Suprapubic skin (tissue), 4 donors: Measurements from ENCODE around the gene COPS4. TPM values are rescaled to one million over a fixed set of nuclear protein-coding genes. Genes with fewer than 3 reads are reported as not detected.

Experiments
- DNase-seq, 2 donors: peaks; one replicate each; pipeline ENCODE4 v3.0.0-alpha.2; 2019; ENCODE audit warnings: low spot score in 2 of 2
- H3K27ac ChIP-seq: fragments of 200-600 bp; sonication (generic); one replicate; pipeline ENCODE4 v1.5.1; 2019
- H3K27me3 ChIP-seq: fragments of 200-600 bp; sonication (generic); one replicate; pipeline ENCODE4 v1.5.1; 2019
- H3K36me3 ChIP-seq: fragments of 200-600 bp; sonication (generic); one replicate; pipeline ENCODE4 v1.5.1; 2019
- H3K4me1 ChIP-seq: fragments of 200-600 bp; sonication (generic); one replicate; pipeline ENCODE4 v1.5.1; 2019
- H3K4me3 ChIP-seq: fragments of 200-600 bp; sonication (generic); one replicate; pipeline ENCODE4 v1.5.1; 2019; ENCODE audit warnings: mild to moderate bottlenecking
- H3K9me3 ChIP-seq: fragments of 200-600 bp; sonication (generic); one replicate; pipeline ENCODE4 v1.5.1; 2019
- EP300 ChIP-seq: sonication (generic); formaldehyde crosslinking; IDR thresholded peaks from one replicate; pipeline ENCODE4 v1.6.1; 2017; ENCODE audit warnings: antibody characterized with exemption
- POLR2A ChIP-seq, 2 donors: fragments of 450-650 bp; IDR thresholded peaks; one replicate each; pipeline ENCODE4 v1.6.1; 2017; ENCODE audit warnings: antibody characterized with exemption in 2 of 2, mild to moderate bottlenecking in 2 of 2, moderate library complexity in 2 of 2
- POLR2AphosphoS5 ChIP-seq, 3 donors: sonication (generic); formaldehyde crosslinking; IDR thresholded peaks; one replicate each; pipeline ENCODE4 v1.6.1; 2017; ENCODE audit warnings: antibody characterized with exemption in 3 of 3
- WGBS: methylation state at CpG from one replicate; pipeline ENCODE4 v1.1.5; 2018; 5-methylcytosine and 5-hydroxymethylcytosine counted together
- total RNA-seq, 4 donors: library from RNA; depleted of rRNA; stranded (reverse); fragments of >200 nt; gene quantifications; one replicate each; pipeline ENCODE4 v1.1.0, GENCODE V29; 2016
- TF ChIP-seq, protein P1 (sequence below), 2 donors: fragments of 200-600 bp in 1 of 2; fragments of 450-650 bp in 1 of 2; sonication (generic) in 1 of 2; IDR thresholded peaks; one replicate each; pipeline ENCODE4 v1.5.1; 2016 to 2019; ENCODE audit warnings: antibody characterized with exemption in 2 of 2, mild to moderate bottlenecking in 1 of 2, moderate library complexity in 1 of 2

Gene COPS4
- total RNA-seq, 4 donors from 2014 or later, result 36.3 to 59.5 (median 39.3) TPM

DNA sequence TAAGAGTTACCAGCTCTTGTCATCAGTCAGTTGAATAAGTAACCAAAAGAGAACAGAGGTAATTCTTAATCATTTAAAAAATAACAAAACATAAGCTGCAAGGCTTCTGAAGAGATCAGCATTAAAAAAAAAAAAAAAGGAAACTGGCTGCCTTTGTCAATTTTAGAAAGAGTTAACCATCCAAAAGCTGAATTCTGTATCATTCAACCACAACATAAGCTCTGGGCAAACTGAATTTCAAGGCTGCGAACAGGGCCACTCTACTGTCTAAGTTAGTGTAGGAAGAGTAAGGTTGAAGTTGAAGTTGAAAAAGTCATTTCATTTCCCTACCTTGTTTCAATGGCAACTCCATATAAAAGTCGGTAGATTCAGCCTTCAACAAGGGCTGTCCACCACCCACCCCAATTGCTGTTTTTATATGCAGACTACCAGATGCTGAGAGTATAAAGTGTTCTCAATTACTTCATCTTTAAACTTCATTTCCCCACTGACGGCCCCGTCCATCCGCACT lies 23.2 kb upstream of the COPS4 start:
- DNase-seq, result no peak
- no peaks in the 10 kb centered on the region for H3K36me3 ChIP-seq
- no peaks in the 10 kb centered on the region for H3K9me3 ChIP-seq
- peaks cover 39% of the 10 kb centered on the region for H3K4me1 ChIP-seq
- TF ChIP-seq POLR2AphosphoS5 (IDR thresholded peaks at IDR 0.05), result no peak
- no peak for TF ChIP-seq EP300
- WGBS, result 3% methylated on average over 5 of the region's 5 CpGs
- H3K27me3 ChIP-seq, result no peaks in the 10 kb centered on the region
- H3K4me3 ChIP-seq, result peak overlapping the region; percentile 90
- H3K27ac ChIP-seq, result peak overlapping the region; percentile 94

DNA sequence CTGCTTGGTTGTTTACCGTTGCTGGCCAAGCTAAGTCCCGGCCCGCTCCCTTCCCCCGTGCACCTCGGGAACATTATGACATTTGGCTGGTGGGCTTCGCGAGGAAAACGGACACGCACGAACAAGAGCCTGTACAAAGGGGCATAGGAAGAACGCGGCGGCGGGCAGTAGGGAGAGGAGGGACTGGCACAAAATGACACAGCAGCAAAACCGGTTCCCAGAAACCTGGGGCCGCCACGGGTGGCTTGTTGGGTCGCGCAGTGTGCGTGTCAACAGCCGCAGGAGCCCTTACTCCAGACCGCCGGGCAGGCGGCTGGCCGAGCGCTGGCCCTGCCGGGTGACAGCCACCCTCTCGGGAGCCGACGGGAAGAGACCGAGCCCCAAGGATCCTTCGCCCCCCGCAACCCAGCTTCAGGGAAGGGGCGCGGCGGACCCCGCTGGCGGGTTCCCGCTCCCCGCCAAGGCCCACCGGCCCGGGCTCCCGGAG lies 22.7 kb upstream of the COPS4 start:
- peak in 1 of 2 donors; percentile 80 for DNase-seq
- peak overlapping the region; percentile 90 for H3K4me3 ChIP-seq
- 1% methylated on average over 19 of the region's 43 CpGs for WGBS
- no peaks in the 10 kb centered on the region for H3K36me3 ChIP-seq
- H3K27ac ChIP-seq, result peak overlapping the region; percentile 94
- H3K27me3 ChIP-seq, result no peaks in the 10 kb centered on the region
- H3K4me1 ChIP-seq, result peaks cover 39% of the 10 kb centered on the region
- H3K9me3 ChIP-seq, result no peaks in the 10 kb centered on the region
- TF ChIP-seq POLR2AphosphoS5 (IDR thresholded peaks at IDR 0.05) (no peak), EP300 (no peak), POLR2A (IDR thresholded peaks at IDR 0.05) (no peak)
- TF ChIP-seq, protein P1, sequence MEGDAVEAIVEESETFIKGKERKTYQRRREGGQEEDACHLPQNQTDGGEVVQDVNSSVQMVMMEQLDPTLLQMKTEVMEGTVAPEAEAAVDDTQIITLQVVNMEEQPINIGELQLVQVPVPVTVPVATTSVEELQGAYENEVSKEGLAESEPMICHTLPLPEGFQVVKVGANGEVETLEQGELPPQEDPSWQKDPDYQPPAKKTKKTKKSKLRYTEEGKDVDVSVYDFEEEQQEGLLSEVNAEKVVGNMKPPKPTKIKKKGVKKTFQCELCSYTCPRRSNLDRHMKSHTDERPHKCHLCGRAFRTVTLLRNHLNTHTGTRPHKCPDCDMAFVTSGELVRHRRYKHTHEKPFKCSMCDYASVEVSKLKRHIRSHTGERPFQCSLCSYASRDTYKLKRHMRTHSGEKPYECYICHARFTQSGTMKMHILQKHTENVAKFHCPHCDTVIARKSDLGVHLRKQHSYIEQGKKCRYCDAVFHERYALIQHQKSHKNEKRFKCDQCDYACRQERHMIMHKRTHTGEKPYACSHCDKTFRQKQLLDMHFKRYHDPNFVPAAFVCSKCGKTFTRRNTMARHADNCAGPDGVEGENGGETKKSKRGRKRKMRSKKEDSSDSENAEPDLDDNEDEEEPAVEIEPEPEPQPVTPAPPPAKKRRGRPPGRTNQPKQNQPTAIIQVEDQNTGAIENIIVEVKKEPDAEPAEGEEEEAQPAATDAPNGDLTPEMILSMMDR (IDR thresholded peaks at IDR 0.05), result no peak

DNA sequence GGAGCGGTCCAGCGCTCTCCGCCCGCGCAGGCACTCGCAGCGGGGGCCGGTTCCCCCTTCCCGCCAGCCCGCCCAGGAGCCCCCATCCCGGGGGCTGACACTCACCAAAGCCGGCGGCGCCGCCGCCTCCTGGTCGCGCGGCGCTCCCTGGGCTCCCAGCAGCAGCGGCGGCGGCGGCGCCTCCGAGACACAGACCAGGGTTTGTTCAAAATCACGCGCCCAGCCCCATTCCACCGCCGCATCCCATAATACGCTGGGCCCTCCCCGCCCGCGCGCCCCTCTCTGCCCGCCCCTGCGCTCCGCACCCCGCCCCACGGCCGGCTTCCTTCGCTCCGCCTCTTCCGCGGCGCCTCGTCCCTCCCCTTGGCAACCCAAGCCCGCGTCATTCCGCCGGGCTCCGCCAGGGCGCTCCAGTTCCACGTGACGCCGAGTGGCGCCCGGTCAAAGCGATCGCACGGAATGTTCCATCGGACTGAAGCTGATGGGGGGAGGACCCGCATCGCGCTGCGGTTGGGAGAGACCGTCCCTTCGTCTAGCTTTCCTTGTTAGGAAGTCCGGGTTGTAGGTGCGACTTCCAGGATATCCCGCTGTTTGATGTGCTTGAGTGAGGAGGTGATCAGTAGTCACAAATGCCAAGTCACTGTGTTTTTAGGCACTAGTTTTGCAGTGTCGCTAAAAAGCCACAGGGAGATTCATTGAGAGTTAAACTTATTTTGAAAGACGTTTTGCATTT lies 22.1 kb upstream of the COPS4 start:
- Histone ChIP-seq H3K27me3 (no peaks in the 10 kb centered on the region), H3K27ac (peak overlapping the region; percentile 94), H3K4me1 (peaks cover 37% of the 10 kb centered on the region), H3K4me3 (peak overlapping the region; percentile 90), H3K36me3 (no peaks in the 10 kb centered on the region), H3K9me3 (no peaks in the 10 kb centered on the region)
- WGBS, result 0% methylated on average over 37 of the region's 73 CpGs
- TF ChIP-seq POLR2A (IDR thresholded peaks at IDR 0.05) (no peak), POLR2AphosphoS5 (IDR thresholded peaks at IDR 0.05) (peak; percentile 69 to 97 (median 87)), EP300 (peak; percentile 46)
- TF ChIP-seq, protein P1 (IDR thresholded peaks at IDR 0.05), result peak; percentile 57 to 78
- peak; percentile 97 to 98 for DNase-seq

DNA sequence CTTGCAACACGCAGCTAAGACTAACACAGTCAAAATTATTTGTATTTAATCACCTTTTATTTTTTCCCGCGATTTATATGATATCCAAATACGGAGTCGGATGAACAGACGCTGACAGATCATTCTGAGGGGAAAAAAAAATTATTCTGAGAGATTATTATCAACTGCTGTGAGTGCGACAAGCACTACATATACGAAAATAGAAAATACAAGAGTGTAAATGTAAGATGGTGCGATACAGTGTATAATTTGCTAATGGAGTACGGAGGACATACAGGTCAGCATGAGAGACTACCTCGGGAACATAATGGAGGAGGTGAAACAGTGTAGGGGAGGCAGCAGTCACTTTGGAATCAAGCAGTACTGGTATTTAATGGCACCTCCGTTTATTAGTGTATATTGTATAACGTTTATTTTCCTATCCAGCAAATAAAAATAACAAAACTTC lies 21.5 kb upstream of the COPS4 start:
- Histone ChIP-seq H3K4me1 (peaks cover 34% of the 10 kb centered on the region), H3K27ac (peak overlapping the region; percentile 94), H3K9me3 (no peaks in the 10 kb centered on the region), H3K4me3 (peak overlapping the region; percentile 90), H3K27me3 (no peaks in the 10 kb centered on the region), H3K36me3 (no peaks in the 10 kb centered on the region)
- TF ChIP-seq, protein P1 (IDR thresholded peaks at IDR 0.05), result no peak
- TF ChIP-seq POLR2AphosphoS5 (IDR thresholded peaks at IDR 0.05) (no peak), EP300 (no peak), POLR2A (IDR thresholded peaks at IDR 0.05) (no peak)
- WGBS, result 3% methylated on average over 13 of the region's 13 CpGs
- DNase-seq, result no peak

DNA sequence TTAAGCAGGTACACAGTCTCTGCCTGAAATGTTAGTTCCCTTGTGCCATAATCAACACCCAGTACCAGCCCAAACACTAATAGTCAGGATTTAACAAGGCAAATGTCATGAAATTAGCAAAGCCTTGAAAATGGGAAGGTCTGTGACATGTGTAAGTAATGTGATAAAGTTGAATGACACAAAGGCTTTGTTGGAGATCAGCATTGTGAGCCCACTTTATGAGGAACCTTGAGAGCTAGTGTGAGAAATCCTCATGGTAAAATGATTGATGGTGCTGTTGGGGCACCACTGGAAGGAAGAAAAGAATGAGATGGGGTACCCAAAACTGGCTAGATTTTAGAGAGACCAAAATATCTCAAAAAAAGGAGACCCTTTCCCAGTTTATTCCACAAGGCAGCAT lies 21.1 kb upstream of the COPS4 start:
- peaks cover 29% of the 10 kb centered on the region for H3K4me1 ChIP-seq
- peak overlapping the region; percentile 90 for H3K4me3 ChIP-seq
- DNase-seq, result no peak
- H3K27ac ChIP-seq, result no peak overlapping the region
- no peaks in the 10 kb centered on the region for H3K27me3 ChIP-seq
- no peak for TF ChIP-seq EP300
- TF ChIP-seq, protein P1 (IDR thresholded peaks at IDR 0.05), result no peak
- H3K9me3 ChIP-seq, result no peaks in the 10 kb centered on the region
- H3K36me3 ChIP-seq, result no peaks in the 10 kb centered on the region
